GM21619 (cell line): ENCODE measurements around the gene TTC1.
A peak's percentile ranks its signal among the peaks of the same experiment; 100 is the strongest.
"Not testable (repeated sequence)": the region's sequence is repeated elsewhere in the genome, so short reads cannot be mapped to it uniquely, and the experiment has no call there.

Experiments
- ATAC-seq: cut with Tn5 transposase; IDR thresholded peaks from one replicate; pipeline ENCODE4 v1.9.1; 2021; ENCODE audit not compliant: unreplicated experiment

TTC1 gene, protein sequence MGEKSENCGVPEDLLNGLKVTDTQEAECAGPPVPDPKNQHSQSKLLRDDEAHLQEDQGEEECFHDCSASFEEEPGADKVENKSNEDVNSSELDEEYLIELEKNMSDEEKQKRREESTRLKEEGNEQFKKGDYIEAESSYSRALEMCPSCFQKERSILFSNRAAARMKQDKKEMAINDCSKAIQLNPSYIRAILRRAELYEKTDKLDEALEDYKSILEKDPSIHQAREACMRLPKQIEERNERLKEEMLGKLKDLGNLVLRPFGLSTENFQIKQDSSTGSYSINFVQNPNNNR

DNA sequence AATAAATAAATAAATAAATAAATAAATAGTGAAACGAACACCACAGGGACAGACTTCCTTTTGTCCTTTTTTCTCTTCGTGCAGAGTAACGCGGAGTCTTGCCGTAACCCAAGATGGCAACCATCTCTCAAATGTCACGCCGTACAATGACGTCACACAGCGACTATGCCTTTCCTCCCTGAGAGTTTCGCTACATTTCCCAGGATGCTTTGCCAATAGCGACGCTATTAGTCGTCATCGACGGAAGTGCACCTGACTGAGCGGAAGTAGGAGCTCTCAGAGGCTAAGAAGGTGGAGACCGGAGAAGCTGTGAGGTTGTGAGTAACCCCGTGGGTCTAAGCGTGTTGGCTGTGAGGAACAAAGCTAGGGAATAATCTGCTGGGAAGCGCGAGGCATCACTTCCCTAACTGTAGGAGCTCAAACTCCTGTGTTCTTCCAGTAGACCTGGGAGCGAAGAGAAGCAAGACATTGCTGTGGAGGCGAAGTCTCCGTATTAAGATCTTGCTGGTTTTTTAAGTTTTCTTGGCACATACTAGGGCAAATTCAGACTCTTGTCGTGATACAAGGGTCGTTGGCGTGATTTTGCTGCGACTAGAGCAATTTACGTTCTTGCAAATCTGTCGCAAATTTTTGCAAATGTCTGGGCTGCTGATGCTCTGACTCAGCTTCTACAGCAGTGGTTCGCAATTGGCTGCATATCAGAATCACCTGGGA is at the start of gene TTC1:
Gene TTC1, plus strand, starts transcription at position 263 of the 714 bp plus-strand sequence. CDS start 1,390 bp downstream, outside the sequence.
- peak; percentile 100 for ATAC-seq

GRCh38 chr5:159961176-159962160 is 47.5 kb upstream of the TTC1 start:
- no peak for ATAC-seq

DNA sequence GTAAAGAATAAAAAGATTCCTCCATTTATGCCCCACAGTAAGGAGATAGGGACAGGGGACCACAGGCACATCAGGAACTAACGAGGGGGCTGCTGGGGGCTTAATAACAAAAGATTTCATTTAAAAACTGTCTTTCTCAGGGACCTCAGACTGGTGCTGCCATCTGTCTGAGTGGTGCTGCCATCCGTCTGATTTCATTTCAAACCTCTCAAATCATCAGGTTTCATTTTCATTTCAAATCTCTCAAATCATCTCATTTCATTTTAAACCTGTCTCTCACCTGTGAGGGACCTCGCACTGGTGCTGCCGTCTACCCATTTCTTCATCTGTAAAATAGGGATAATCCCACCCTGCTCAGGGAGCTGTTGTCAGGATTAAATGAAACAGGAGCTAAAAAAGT is 46.7 kb upstream of the TTC1 start:
- ATAC-seq, result no peak

- no peak for ATAC-seq
These were observed 45.0 kb upstream of the TTC1 start for GRCh38 chr5:159963935-159964334.

- ATAC-seq, result no peak
These were observed 43.7 kb upstream of the TTC1 start for GRCh38 chr5:159965031-159965837.

DNA sequence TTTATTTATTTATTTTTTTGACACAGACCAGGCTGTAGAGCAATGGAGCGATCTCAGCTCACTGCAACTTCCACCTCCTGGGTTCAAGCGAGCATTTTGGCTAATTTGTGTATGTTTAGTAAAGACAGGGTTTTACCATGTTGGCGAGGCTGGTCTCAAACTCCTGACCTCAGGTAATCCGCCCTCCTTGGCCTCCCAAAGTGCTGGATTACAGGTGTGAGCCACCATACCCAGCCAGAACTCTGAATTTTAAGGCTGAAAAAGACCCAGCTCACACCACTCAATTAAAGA is 43.2 kb upstream of the TTC1 start:
- ATAC-seq, result not testable (repeated sequence)

DNA sequence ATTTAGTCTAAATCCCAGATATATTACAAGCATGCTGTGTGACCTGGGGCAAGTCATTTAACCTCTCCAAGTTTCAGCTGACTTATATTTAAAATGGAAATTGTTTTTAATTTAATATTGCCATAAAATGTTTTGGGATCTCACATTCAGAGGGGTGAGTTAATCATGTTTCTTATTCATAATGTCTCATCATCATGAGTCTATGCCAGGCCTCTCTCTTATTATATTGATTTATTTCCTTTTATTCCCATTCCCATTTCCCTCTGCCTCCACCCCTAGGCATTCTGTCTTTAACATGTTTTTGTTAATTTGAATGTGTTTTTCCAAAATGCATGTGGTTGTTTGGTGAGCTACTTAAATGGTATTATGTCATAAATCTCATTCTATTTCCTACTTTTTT is 39.0 kb upstream of the TTC1 start:
- no peak for ATAC-seq

DNA sequence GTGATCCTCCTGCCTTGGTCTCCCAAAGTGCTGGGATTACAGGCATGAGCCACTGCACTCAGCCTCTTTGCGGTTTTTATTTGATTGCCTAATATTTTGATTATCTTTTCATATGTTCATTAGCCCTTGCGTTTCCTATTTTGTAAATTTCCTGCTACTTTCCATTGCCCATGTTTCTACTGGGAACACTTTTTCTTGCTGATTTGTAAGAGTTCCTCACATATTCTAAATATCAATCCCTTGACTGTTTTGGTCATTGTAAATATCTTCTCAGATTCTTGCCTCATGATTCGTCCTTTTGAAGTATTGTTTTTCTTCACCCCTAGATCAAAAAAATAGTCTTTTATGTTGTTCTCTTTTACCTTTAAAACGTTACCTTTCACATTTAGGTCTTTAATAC is 37.9 kb upstream of the TTC1 start:
- ATAC-seq, result no peak

DNA sequence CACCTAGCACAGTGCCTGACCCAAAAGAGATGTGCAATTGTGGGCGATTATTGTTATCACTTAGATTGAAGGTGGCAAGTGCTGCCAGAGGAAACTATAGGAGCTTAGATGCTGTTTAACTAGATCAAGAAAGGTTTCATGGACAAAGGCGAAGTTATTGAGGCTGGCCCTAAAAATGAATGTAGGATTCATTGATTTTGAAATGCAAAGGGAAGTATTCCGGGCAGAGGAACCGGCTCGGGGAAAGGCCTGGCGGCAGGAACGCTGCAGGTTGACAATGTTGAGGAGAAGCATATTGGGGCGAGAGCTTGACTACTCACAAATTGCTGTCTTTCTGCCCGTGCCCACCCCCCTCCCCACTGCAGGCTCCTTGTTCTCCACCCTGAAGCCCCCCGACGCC is 37.4 kb upstream of the TTC1 start:
- no peak for ATAC-seq

DNA sequence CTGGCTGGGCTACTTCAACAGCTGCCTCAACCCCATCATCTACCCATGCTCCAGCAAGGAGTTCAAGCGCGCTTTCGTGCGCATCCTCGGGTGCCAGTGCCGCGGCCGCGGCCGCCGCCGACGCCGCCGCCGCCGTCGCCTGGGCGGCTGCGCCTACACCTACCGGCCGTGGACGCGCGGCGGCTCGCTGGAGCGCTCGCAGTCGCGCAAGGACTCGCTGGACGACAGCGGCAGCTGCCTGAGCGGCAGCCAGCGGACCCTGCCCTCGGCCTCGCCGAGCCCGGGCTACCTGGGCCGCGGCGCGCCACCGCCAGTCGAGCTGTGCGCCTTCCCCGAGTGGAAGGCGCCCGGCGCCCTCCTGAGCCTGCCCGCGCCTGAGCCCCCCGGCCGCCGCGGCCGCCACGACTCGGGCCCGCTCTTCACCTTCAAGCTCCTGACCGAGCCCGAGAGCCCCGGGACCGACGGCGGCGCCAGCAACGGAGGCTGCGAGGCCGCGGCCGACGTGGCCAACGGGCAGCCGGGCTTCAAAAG is 36.9 kb upstream of the TTC1 start:
- ATAC-seq, result no peak

- no peak for ATAC-seq
These were observed 36.2 kb upstream of the TTC1 start for GRCh38 chr5:159972538-159973362.

DNA sequence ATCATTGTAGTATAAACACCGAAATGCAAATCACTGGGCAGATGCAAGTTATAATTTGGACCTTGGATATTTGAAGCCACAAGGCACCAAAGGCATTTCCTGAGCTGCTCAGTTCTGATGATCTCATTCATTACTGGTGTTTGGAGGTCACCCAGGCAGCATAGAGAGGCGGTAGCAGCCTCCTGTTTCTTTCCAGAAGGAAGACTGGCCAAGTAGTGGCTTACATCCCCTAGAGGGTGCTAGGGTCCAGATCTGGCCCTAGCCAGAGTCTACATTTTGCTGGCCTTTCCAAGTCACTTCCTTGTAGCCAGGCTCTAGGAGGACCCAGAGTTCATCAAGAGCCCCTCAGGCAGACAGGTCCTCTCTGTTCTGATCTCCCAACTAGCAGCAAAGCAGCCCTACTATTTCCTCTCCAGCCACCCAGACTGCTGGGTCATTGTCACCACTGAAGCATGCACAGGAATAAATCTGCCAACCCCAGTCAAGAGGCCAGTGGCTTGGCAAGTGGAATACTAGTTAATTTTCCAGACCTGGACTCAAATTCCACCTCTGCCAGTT is 33.4 kb upstream of the TTC1 start:
- ATAC-seq, result no peak

DNA sequence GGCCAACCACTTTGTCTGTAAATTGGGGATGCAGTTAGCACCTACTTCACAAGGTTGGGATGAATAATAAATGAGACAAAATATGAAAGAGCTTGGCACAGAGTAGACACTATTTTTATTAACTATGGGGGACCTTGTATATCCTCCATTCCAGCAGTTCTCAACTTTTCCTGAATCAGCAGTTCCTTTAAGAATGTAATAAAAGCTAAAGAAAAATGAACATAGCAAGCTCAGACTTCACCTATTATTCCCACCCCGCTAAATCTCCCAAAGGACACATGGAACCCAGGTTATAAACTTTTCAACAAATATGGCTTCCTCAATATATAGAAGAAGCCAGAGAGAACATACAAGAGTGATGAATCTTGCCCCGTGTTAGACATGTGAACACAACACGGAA is 32.0 kb upstream of the TTC1 start:
- ATAC-seq, result no peak

- ATAC-seq, result no peak
These were observed 30.6 kb upstream of the TTC1 start for GRCh38 chr5:159978358-159978757.

GRCh38 chr5:159982421-159983173 is 26.3 kb upstream of the TTC1 start:
- no peak for ATAC-seq

- ATAC-seq, result peak; percentile 91
These were observed 21.8 kb upstream of the TTC1 start for GRCh38 chr5:159987031-159987674.

GRCh38 chr5:159990506-159990905 is 18.4 kb upstream of the TTC1 start:
- no peak for ATAC-seq

DNA sequence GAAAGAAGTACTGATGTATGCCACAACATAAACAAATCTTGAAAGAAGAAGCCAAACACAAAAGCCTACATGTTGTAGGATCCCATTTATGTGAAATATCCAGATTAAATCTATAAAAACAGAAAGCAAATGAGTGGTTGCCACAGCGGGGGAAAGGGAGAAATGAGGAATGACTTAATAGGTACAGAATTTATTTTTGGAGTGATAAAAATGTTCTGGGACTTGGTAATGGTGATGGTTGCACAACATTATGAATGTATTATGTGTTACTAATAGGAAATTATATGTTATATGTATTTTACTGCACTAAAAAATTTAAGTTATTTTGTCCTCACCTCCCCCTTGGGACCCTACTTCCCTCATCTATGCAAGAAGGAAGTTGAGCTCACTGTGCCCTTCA is 16.4 kb upstream of the TTC1 start:
- ATAC-seq, result no peak
